ENCODE measurements around the gene GLE1.

The GLE1 gene

GRCh38 chr9:128550770-128551656 is 46.5 kb downstream of the GLE1 start:
- H3K9ac ChIP-seq (ENCODE audit: low read depth, low read length, poor library complexity): no peak overlapping the region
- no peak overlapping the region for H2BK15ac ChIP-seq (ENCODE audit: low read length)
- DNase-seq (ENCODE audit: low spot score): no peak
- H3K4me2 ChIP-seq (ENCODE audit: insufficient read depth, low read length, poor library complexity, severe bottlenecking): no peak overlapping the region
- H3K18ac ChIP-seq (ENCODE audit: low read length): no peak overlapping the region
- peak overlapping the region in 1 of 2 donors; percentile 79 for H3K4me3 ChIP-seq (ENCODE audit: low read length in 2 of 2)
- no peak overlapping the region for H3K4ac ChIP-seq (ENCODE audit: low read length)
- H2BK5ac ChIP-seq (ENCODE audit: low read length): no peak overlapping the region
- H4K91ac ChIP-seq (ENCODE audit: low read depth, low read length, poor library complexity): no peak overlapping the region
- no CpG with 5 or more reads among the region's 11 CpGs for WGBS, 2 donors (ENCODE audit: extremely low coverage in 2 of 2, insufficient read length in 2 of 2, insufficient replicate concordance in 1 of 2)
- H2AFZ ChIP-seq (ENCODE audit: low read length): peak overlapping the region; percentile 93
- no peaks in the 10 kb centered on the region for H3K9me3 ChIP-seq (replicated peaks in 1 of 2; ENCODE audit: control insufficient read depth in 2 of 2, insufficient read depth in 1 of 2, low read depth in 1 of 2, low read length in 2 of 2)
- H3K27me3 ChIP-seq (ENCODE audit: control insufficient read depth in 3 of 3, insufficient read depth in 3 of 3, low read depth in 1 of 3, low read length in 3 of 3): no peaks in the 10 kb centered on the region
- no peak overlapping the region for H4K8ac ChIP-seq (ENCODE audit: low read depth, low read length)
- H3K79me1 ChIP-seq (ENCODE audit: low read depth, low read length): no peaks in the 10 kb centered on the region
- no peak overlapping the region for H2BK12ac ChIP-seq (ENCODE audit: low read length)
- no peaks in the 10 kb centered on the region for H3K36me3 ChIP-seq (replicated peaks in 1 of 2; ENCODE audit: control insufficient read depth in 2 of 2, insufficient read depth in 2 of 2, low read length in 2 of 2)
- no peak overlapping the region for H3K23ac ChIP-seq (ENCODE audit: low read depth, low read length, poor library complexity)
- no peak overlapping the region for H2BK120ac ChIP-seq (ENCODE audit: low read depth, low read length)
- no peak overlapping the region for H3K27ac ChIP-seq (replicated peaks; ENCODE audit: low read length)
- H3K14ac ChIP-seq (ENCODE audit: low read length): no peak overlapping the region
- H3K4me1 ChIP-seq (ENCODE audit: control insufficient read depth in 2 of 2, insufficient read depth in 1 of 2, low read depth in 1 of 2, low read length in 2 of 2): peaks cover 15 to 35% of the 10 kb centered on the region in 2 donors
- H2AK5ac ChIP-seq (ENCODE audit: low read depth, low read length): no peak overlapping the region

GRCh38 chr9:128551657-128552152 is 47.2 kb downstream of the GLE1 start:
- Histone ChIP-seq H2BK120ac (ENCODE audit: low read depth, low read length) (no peak overlapping the region), H2BK12ac (ENCODE audit: low read length) (no peak overlapping the region)

DNA sequence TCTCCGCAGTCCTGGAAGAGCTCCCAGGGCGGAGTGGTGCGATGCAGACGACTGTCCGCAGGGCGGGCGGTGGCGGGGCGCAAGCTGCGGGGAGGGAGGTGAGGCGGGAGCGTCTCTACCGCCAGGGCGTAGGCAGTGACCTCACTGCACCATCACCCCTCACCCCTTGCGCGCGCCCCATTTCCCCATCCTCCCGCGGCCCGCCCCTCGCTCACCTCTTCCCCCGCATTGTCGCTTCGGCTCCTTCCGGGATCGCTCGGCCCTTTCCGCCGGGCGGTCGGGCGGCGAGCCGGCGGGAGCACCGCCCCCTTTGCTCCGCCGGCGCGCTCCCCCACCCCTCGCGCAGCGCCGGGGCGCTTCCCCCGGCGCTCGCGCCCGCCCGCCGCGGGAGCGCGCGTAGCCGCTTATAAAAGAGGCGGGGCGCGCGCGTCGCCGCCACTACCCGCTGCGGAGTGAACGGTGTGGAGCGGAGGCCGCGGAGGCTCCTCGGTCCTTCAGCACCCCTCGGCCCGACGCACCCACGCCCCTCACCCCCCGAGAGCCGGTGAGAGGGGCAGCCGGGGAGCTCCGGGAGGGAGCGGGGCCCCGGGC is 47.7 kb downstream of the GLE1 start, which contains the start of gene SPTAN1:
Gene SPTAN1, plus strand, starts transcription at position 435 of the 591 bp plus-strand sequence. CDS start 14,154 bp downstream, outside the sequence.
- DNase-seq (ENCODE audit: low spot score): peak; percentile 93
- Histone ChIP-seq H2AFZ (ENCODE audit: low read length) (peak within 1 kb of the TSS; percentile 93), H3K14ac (ENCODE audit: low read length) (no peak within 1 kb of the TSS), H2AK5ac (ENCODE audit: low read depth, low read length) (no peak within 1 kb of the TSS), H2BK12ac (ENCODE audit: low read length) (no peak within 1 kb of the TSS), H3K18ac (ENCODE audit: low read length) (peak within 1 kb of the TSS; percentile 96), H2BK120ac (ENCODE audit: low read depth, low read length) (no peak within 1 kb of the TSS), H3K4me3 (ENCODE audit: low read length in 2 of 2) (peak within 1 kb of the TSS; percentile 79 to 95), H3K36me3 (replicated peaks in 1 of 2; ENCODE audit: control insufficient read depth in 2 of 2, insufficient read depth in 2 of 2, low read length in 2 of 2) (no peaks in the 10 kb centered on the region), H3K27ac (replicated peaks; ENCODE audit: low read length) (peak within 1 kb of the TSS; percentile 73), H3K4me2 (ENCODE audit: insufficient read depth, low read length, poor library complexity, severe bottlenecking) (peak within 1 kb of the TSS; percentile 81), H4K91ac (ENCODE audit: low read depth, low read length, poor library complexity) (no peak within 1 kb of the TSS), H3K27me3 (ENCODE audit: control insufficient read depth in 3 of 3, insufficient read depth in 3 of 3, low read depth in 1 of 3, low read length in 3 of 3) (no peaks in the 10 kb centered on the region), H3K79me1 (ENCODE audit: low read depth, low read length) (no peaks in the 10 kb centered on the region), H3K9ac (ENCODE audit: low read depth, low read length, poor library complexity) (peak within 1 kb of the TSS; percentile 93), H3K9me3 (replicated peaks in 1 of 2; ENCODE audit: control insufficient read depth in 2 of 2, insufficient read depth in 1 of 2, low read depth in 1 of 2, low read length in 2 of 2) (no peaks in the 10 kb centered on the region), H2BK5ac (ENCODE audit: low read length) (peak within 1 kb of the TSS; percentile 93), H2BK15ac (ENCODE audit: low read length) (peak within 1 kb of the TSS; percentile 30), H3K4ac (ENCODE audit: low read length) (no peak within 1 kb of the TSS), H3K23ac (ENCODE audit: low read depth, low read length, poor library complexity) (peak within 1 kb of the TSS; percentile 100), H3K4me1 (ENCODE audit: control insufficient read depth in 2 of 2, insufficient read depth in 1 of 2, low read depth in 1 of 2, low read length in 2 of 2) (peaks cover 15 to 38% of the 10 kb centered on the region in 2 donors), H4K8ac (ENCODE audit: low read depth, low read length) (no peak within 1 kb of the TSS)
- no CpG with 5 or more reads among the region's 81 CpGs for WGBS, 2 donors (ENCODE audit: extremely low coverage in 2 of 2, insufficient read length in 2 of 2, insufficient replicate concordance in 1 of 2)

More at GRCh38 chr9:128551657-128552152, 47.2 kb downstream of the GLE1 start:
- peaks cover 15 to 38% of the 10 kb centered on the region in 2 donors for H3K4me1 ChIP-seq (ENCODE audit: control insufficient read depth in 2 of 2, insufficient read depth in 1 of 2, low read depth in 1 of 2, low read length in 2 of 2)
- H3K36me3 ChIP-seq (replicated peaks in 1 of 2; ENCODE audit: control insufficient read depth in 2 of 2, insufficient read depth in 2 of 2, low read length in 2 of 2): no peaks in the 10 kb centered on the region
- H3K23ac ChIP-seq (ENCODE audit: low read depth, low read length, poor library complexity): peak overlapping the region; percentile 95
- H3K4me2 ChIP-seq (ENCODE audit: insufficient read depth, low read length, poor library complexity, severe bottlenecking): peak overlapping the region; percentile 81
- H3K4me3 ChIP-seq (ENCODE audit: low read length in 2 of 2): peak overlapping the region; percentile 79 to 95
- no peak overlapping the region for H2AK5ac ChIP-seq (ENCODE audit: low read depth, low read length)
- peak overlapping the region; percentile 91 for H3K9ac ChIP-seq (ENCODE audit: low read depth, low read length, poor library complexity)
- no peak overlapping the region for H4K91ac ChIP-seq (ENCODE audit: low read depth, low read length, poor library complexity)
- DNase-seq (ENCODE audit: low spot score): no peak
- no peaks in the 10 kb centered on the region for H3K27me3 ChIP-seq (ENCODE audit: control insufficient read depth in 3 of 3, insufficient read depth in 3 of 3, low read depth in 1 of 3, low read length in 3 of 3)
- no peak overlapping the region for H3K14ac ChIP-seq (ENCODE audit: low read length)
- no peak overlapping the region for H4K8ac ChIP-seq (ENCODE audit: low read depth, low read length)
- peak overlapping the region; percentile 83 for H2BK5ac ChIP-seq (ENCODE audit: low read length)
- peak overlapping the region; percentile 47 for H3K27ac ChIP-seq (replicated peaks; ENCODE audit: low read length)
- H3K4ac ChIP-seq (ENCODE audit: low read length): no peak overlapping the region
- WGBS, 2 donors (ENCODE audit: extremely low coverage in 2 of 2, insufficient read length in 2 of 2, insufficient replicate concordance in 1 of 2): no CpG with 5 or more reads among the region's 22 CpGs
- no peaks in the 10 kb centered on the region for H3K79me1 ChIP-seq (ENCODE audit: low read depth, low read length)
- peak overlapping the region; percentile 96 for H3K18ac ChIP-seq (ENCODE audit: low read length)
- no peak overlapping the region for H2BK15ac ChIP-seq (ENCODE audit: low read length)
- H3K9me3 ChIP-seq (replicated peaks in 1 of 2; ENCODE audit: control insufficient read depth in 2 of 2, insufficient read depth in 1 of 2, low read depth in 1 of 2, low read length in 2 of 2): no peaks in the 10 kb centered on the region
- peak overlapping the region; percentile 93 for H2AFZ ChIP-seq (ENCODE audit: low read length)

All from neuronal stem cell (in vitro differentiated cells).